OCI-LY3 (cell line): ENCODE results near the gene KRT3.

Source experiments
- CTCF ChIP-seq: fragments of 200-600, 300-600 bp; sonication (generic); IDR thresholded peaks from 2 replicates; pipeline ENCODE4 v1.5.1; 2014; ENCODE audit warnings: antibody characterized with exemption, low read length, low read depth
- EZH2phosphoT487 ChIP-seq: fragments of 200-600 bp; shearing (Covaris generic); IDR thresholded peaks from 2 replicates; pipeline ENCODE4 v1.6.1; 2018; ENCODE audit warnings: antibody characterized with exemption, mixed run types, low read depth

- no peak for TF ChIP-seq CTCF
- no peak for TF ChIP-seq EZH2phosphoT487
These were observed 37.3 kb upstream of the KRT3 start for GRCh38 chr12:52832985-52833905.
